Sigmoid colon (tissue), 7 donors: ENCODE results near the gene AK8. TPM values are rescaled to one million over a fixed set of nuclear protein-coding genes. Genes with fewer than 3 reads are reported as not detected.

ENCODE experiments used
- DNase-seq: peaks from one replicate; pipeline ENCODE4 v3.0.0-alpha.2; 2019
- H3K27ac ChIP-seq, 4 donors: fragments of 200-600 bp; sonication (generic); one replicate each; pipeline ENCODE4 v1.5.1; 2016 to 2019; ENCODE audit warnings: mild to moderate bottlenecking in 1 of 4
- H3K27me3 ChIP-seq, 3 donors: fragments of 200-600 bp; sonication (generic); one replicate each; pipeline ENCODE4 v1.5.1; 2019; ENCODE audit warnings: mild to moderate bottlenecking in 1 of 3
- H3K36me3 ChIP-seq, 4 donors: fragments of 200-600 bp; sonication (generic); one replicate each; pipeline ENCODE4 v1.5.1; 2016 to 2019
- H3K4me1 ChIP-seq, 4 donors: fragments of 200-600 bp; sonication (generic); one replicate each; pipeline ENCODE4 v1.5.1; 2017 to 2019
- H3K4me3 ChIP-seq, 4 donors: fragments of 200-600 bp; sonication (generic); one replicate each; pipeline ENCODE4 v1.5.1; 2017 to 2019; ENCODE audit warnings: mild to moderate bottlenecking in 2 of 4, moderate library complexity in 1 of 4
- H3K9me3 ChIP-seq, 4 donors: fragments of 200-600 bp in 3 of 4; sonication (generic) in 3 of 4; one replicate each; pipeline versions ENCODE4 v1.5.1 to v1.6.1; 2013 to 2019
- EP300 ChIP-seq, 4 donors: sonication (generic); formaldehyde crosslinking; IDR thresholded peaks; one replicate each; pipeline ENCODE4 v1.6.1; 2017; ENCODE audit warnings: antibody characterized with exemption in 4 of 4
- POLR2A ChIP-seq, 2 donors: fragments of 450-650 bp; IDR thresholded peaks; one replicate each; pipeline ENCODE4 v1.6.1; 2016; ENCODE audit warnings: antibody characterized with exemption in 2 of 2, mild to moderate bottlenecking in 2 of 2, moderate library complexity in 2 of 2
- POLR2AphosphoS5 ChIP-seq, 4 donors: sonication (generic); formaldehyde crosslinking; IDR thresholded peaks; one replicate each; pipeline ENCODE4 v1.6.1; 2017; ENCODE audit warnings: antibody characterized with exemption in 4 of 4
- WGBS, 2 donors: extraction: QIAGEN DNeasy Blood & Tissue Kit; methylation state at CpG; one replicate each; pipeline ENCODE4 v1.1.7; 2013; 5-methylcytosine and 5-hydroxymethylcytosine counted together
- intact Hi-C: fragments of 100-400 bp; cut with DNase I; formaldehyde crosslinking; loops from one replicate; pipeline ENCODE4 v1.15.1; 2023
- polyA plus RNA-seq, 3 donors: library from polyadenylated mRNA; stranded (reverse); fragments of 200-250 nt; gene quantifications; one replicate each; pipeline ENCODE4 v1.2.3, GENCODE V29; 2013
- total RNA-seq, 4 donors: library from RNA; depleted of rRNA; stranded (reverse); fragments of >200 nt; gene quantifications; one replicate each; pipeline ENCODE4 v1.1.0, GENCODE V29; 2016
- TF ChIP-seq, protein P1 (sequence below), 4 experiments: fragments of 450-650 bp in 3 of 4; fragments of 200-600 bp in 1 of 4; IDR thresholded peaks; one replicate each; pipeline ENCODE4 v1.5.1; 2016 to 2019; ENCODE audit warnings: antibody characterized with exemption in 4 of 4, mild to moderate bottlenecking in 3 of 4, moderate library complexity in 2 of 4
- donor health status: healthy with polysubstance abuse.
- donor health status: Bipolar disorder and iron deficiency.
- donor health status: healthy.

The AK8 gene
- total and polyA plus RNA-seq, 7 donors = 0.25 to 1.2 (median 0.59) TPM; not detected in 3

DNA sequence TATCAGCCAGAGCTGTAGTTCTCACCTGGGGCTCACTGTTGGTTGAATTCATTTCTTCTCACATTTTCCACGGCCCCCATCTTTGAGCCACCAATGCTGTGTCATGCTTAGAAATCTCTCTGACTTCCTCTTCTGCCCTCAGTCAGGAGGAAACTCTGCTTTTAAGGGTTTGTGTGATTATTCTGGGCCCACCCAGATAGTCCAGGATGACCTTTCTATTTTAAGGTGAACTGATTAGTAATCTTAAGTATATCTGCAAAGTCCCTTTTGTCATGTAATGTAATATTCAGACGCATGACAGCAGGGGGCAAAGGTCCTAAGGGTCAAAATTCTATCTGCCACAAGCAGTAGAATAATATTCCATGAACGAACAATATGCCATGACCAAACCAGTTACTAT, 88.4 kb downstream of the AK8 start:
- H3K9me3 ChIP-seq = peaks cover 0 to 2% (median 0%) of the 10 kb centered on the region in 4 donors
- 56 to 68% methylated on average over 3 of the region's 3 CpGs for WGBS, 2 donors
- no peak for DNase-seq
- no peak overlapping the region for H3K4me3 ChIP-seq
- no peak overlapping the region for H3K27ac ChIP-seq
- no peaks in the 10 kb centered on the region for H3K36me3 ChIP-seq
- TF ChIP-seq POLR2A (IDR thresholded peaks at IDR 0.05) = no peak
- intact Hi-C loops = no loop called here
- H3K4me1 ChIP-seq = no peaks in the 10 kb centered on the region
- H3K27me3 ChIP-seq = peaks cover 0 to 4% (median 0%) of the 10 kb centered on the region in 3 donors

DNA sequence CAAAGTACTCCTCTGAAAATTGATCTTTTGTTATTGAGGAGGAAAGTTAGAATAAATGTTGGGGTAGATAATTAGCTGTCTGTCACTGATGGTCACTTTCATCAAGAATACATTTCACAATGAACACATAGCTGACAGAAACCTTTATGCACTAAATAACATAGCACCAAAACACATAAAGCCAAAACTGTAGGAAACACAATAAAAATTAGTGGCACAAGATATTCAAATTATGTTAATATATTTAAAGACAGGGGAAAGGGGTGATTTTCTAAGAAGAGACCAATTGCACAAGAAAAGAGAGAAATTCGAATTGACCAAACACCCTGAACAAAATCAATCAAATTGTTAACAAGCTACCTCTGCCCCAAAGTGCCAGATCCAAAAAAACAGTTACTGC, 89.7 kb downstream of the AK8 start:
- no peak overlapping the region for H3K27ac ChIP-seq
- WGBS, 2 donors = 86 to 91% methylated on average over 1 of the region's 1 CpG

DNA sequence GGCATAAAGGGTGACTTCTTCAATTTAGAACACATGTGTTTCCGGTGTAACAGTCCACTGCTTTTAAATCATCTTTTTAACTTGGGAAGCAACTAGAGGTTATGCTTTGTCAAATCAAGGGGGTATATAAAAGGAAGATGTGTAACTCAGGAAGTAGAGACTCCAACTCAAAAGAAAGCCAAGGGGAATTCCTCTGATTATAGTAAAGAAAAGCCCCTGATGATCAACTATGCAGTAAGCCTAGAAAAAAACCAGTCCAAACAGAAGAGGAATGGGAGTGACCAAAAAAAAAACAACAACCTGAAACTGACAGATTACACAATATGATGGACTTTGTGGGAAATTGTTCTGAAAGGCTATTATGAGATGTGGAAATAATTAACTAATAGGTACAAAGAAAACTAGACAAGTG, 90.3 kb downstream of the AK8 start:
- H3K27ac ChIP-seq = no peak overlapping the region
- intact Hi-C loops = no loop called here
- H3K27me3 ChIP-seq = no peaks in the 10 kb centered on the region
- WGBS, 2 donors = 84 to 96% methylated on average over 1 of the region's 1 CpG
- H3K36me3 ChIP-seq = no peaks in the 10 kb centered on the region
- TF ChIP-seq, protein P1, sequence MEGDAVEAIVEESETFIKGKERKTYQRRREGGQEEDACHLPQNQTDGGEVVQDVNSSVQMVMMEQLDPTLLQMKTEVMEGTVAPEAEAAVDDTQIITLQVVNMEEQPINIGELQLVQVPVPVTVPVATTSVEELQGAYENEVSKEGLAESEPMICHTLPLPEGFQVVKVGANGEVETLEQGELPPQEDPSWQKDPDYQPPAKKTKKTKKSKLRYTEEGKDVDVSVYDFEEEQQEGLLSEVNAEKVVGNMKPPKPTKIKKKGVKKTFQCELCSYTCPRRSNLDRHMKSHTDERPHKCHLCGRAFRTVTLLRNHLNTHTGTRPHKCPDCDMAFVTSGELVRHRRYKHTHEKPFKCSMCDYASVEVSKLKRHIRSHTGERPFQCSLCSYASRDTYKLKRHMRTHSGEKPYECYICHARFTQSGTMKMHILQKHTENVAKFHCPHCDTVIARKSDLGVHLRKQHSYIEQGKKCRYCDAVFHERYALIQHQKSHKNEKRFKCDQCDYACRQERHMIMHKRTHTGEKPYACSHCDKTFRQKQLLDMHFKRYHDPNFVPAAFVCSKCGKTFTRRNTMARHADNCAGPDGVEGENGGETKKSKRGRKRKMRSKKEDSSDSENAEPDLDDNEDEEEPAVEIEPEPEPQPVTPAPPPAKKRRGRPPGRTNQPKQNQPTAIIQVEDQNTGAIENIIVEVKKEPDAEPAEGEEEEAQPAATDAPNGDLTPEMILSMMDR (IDR thresholded peaks at IDR 0.05) = no peak
- TF ChIP-seq POLR2AphosphoS5 (IDR thresholded peaks at IDR 0.05) (no peak), POLR2A (IDR thresholded peaks at IDR 0.05) (no peak), EP300 (IDR thresholded peaks at IDR 0.05) (no peak)
- DNase-seq = no peak
- H3K9me3 ChIP-seq = peaks cover 0 to 2% (median 0%) of the 10 kb centered on the region in 4 donors
- no peak overlapping the region for H3K4me3 ChIP-seq
- H3K4me1 ChIP-seq = no peaks in the 10 kb centered on the region

More for the DNA sequence above, 89.7 kb downstream of the AK8 start:
- Histone ChIP-seq H3K27me3 (no peaks in the 10 kb centered on the region), H3K36me3 (no peaks in the 10 kb centered on the region), H3K4me3 (no peak overlapping the region), H3K4me1 (no peaks in the 10 kb centered on the region), H3K9me3 (peaks cover 0 to 2% (median 0%) of the 10 kb centered on the region in 4 donors)
- DNase-seq = no peak
- intact Hi-C loops = no loop called here
- TF ChIP-seq EP300 (IDR thresholded peaks at IDR 0.05) (no peak), POLR2AphosphoS5 (IDR thresholded peaks at IDR 0.05) (no peak), POLR2A (IDR thresholded peaks at IDR 0.05) (no peak)
- TF ChIP-seq, protein P1 (IDR thresholded peaks at IDR 0.05) = no peak

DNA sequence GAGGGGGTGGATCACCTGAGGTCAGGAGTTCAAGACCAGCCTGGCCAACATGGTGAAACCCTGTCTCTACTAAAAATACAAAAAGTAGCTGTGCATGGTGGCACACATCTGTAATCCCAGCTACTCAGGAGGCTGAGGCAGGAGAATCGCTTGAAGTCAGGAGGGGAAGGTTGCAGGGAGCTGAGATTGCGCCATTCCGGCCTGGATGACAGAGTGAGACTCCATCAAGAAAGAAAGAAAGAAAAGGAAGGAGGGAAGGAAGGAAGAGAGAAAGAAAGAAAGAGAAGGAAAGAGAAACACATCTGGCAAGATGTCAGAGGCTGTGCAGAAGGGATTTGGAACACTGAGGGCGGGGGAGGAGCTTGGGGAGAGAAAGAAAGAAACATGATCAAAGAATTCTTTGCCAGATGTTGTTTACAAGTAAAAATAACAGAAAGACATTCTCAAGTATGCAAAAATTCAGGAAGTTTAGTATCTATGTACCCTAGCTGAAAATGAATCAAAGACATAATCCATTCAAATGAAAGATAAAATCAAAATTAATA, 93.7 kb downstream of the AK8 start:
- H3K36me3 ChIP-seq = no peaks in the 10 kb centered on the region
- intact Hi-C loops = no loop called here
- no peak overlapping the region for H3K27ac ChIP-seq
- DNase-seq = no peak
- H3K4me1 ChIP-seq = no peaks in the 10 kb centered on the region
- 92 to 93% methylated on average over 4 of the region's 4 CpGs for WGBS, 2 donors
- H3K4me3 ChIP-seq = no peak overlapping the region
- no peaks in the 10 kb centered on the region for H3K27me3 ChIP-seq
- H3K9me3 ChIP-seq = peaks cover 0 to 2% (median 0%) of the 10 kb centered on the region in 4 donors
- TF ChIP-seq, protein P1 (IDR thresholded peaks at IDR 0.05) = no peak
- no peak for TF ChIP-seq EP300 (IDR thresholded peaks at IDR 0.05)
- no peak for TF ChIP-seq POLR2A (IDR thresholded peaks at IDR 0.05)
- TF ChIP-seq POLR2AphosphoS5 (IDR thresholded peaks at IDR 0.05) = no peak

DNA sequence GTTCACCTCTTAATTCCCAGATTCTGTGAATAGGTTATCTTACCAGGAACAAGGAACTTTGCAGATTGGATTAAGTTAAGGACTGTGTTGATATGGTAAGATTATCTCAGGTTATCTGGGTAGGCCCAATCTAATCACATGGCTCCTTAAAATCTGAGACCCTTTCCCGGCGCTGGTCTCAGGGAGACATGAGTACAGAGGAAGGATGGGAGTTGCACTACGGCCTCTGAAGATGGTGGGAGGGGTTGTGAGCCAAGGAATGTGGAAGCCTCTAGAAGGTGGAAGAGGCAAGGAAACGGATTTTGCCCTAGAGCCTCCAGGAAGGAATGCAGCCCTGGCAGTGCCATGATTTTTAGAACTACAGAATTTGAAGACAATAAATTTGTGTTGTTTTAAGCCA, 95.1 kb downstream of the AK8 start:
- intact Hi-C loops = no loop called here
- Histone ChIP-seq H3K36me3 (no peaks in the 10 kb centered on the region), H3K4me1 (no peaks in the 10 kb centered on the region), H3K9me3 (no peaks in the 10 kb centered on the region), H3K4me3 (no peak overlapping the region), H3K27ac (no peak overlapping the region), H3K27me3 (no peaks in the 10 kb centered on the region)
- TF ChIP-seq, protein P1 (IDR thresholded peaks at IDR 0.05) = no peak
- TF ChIP-seq EP300 (IDR thresholded peaks at IDR 0.05) (no peak), POLR2AphosphoS5 (IDR thresholded peaks at IDR 0.05) (no peak), POLR2A (IDR thresholded peaks at IDR 0.05) (no peak)
- 77 to 89% methylated on average over 4 of the region's 4 CpGs for WGBS, 2 donors
- DNase-seq = no peak
